ENCODE measurements around the gene VGLL4. TPM values are rescaled to one million over a fixed set of nuclear protein-coding genes. Genes with fewer than 3 reads are reported as not detected.
A peak's percentile ranks its signal among the peaks of the same experiment; 100 is the strongest.

VGLL4 gene
- total RNA-seq, 2 donors from 2014 or later: 47.5 to 49.7 TPM

GRCh38 chr3:11591002-11591355, 52.7 kb downstream of the VGLL4 start:
- H3K36me3 Mint-ChIP-seq (ENCODE audit: low read depth): peaks cover 15% of the 10 kb centered on the region
- peak overlapping the region; percentile 35 for H3K4me3 Mint-ChIP-seq
- no peak for TF ChIP-seq CTCF (conservative IDR thresholded peaks at IDR 0.05)
- no peaks in the 10 kb centered on the region for H3K27me3 ChIP-seq (ENCODE audit: control insufficient read depth, insufficient read depth, low read length, poor library complexity, severe bottlenecking)
- H3K4me1 Mint-ChIP-seq: peaks cover 57% of the 10 kb centered on the region
- H3K9ac ChIP-seq (ENCODE audit: extremely low read depth, low read length, poor library complexity, severe bottlenecking): no peak overlapping the region
- WGBS, 2 experiments (ENCODE audit: insufficient coverage in 1 of 2, insufficient read length in 1 of 2): 61 to 69% methylated on average over 7 of the region's 7 CpGs
- H3K27ac Mint-ChIP-seq: peak overlapping the region; percentile 98
- peaks cover 11% of the 10 kb centered on the region for H3K36me3 ChIP-seq (ENCODE audit: control insufficient read depth, insufficient read depth, low read length)
- H3K9me3 Mint-ChIP-seq: peaks cover under 1% of the 10 kb centered on the region
- peak overlapping the region; percentile 28 for H3K4me3 ChIP-seq (ENCODE audit: low read length)
- H3K27me3 Mint-ChIP-seq (ENCODE audit: insufficient read depth): no peaks in the 10 kb centered on the region
- H3K9me3 ChIP-seq (ENCODE audit: control insufficient read depth, low read length): no peaks in the 10 kb centered on the region
- peaks cover 39% of the 10 kb centered on the region for H3K4me1 ChIP-seq (ENCODE audit: control insufficient read depth, insufficient read depth, low read length)
- peak overlapping the region; percentile 93 for H3K27ac ChIP-seq (ENCODE audit: low read depth, low read length)
- no peak for DNase-seq

- Mint-ChIP-seq H3K27ac (no peak overlapping the region), H3K36me3 (ENCODE audit: low read depth) (peaks cover 10% of the 10 kb centered on the region), H3K4me1 (peaks cover 57% of the 10 kb centered on the region), H3K27me3 (ENCODE audit: insufficient read depth) (no peaks in the 10 kb centered on the region), H3K9me3 (no peaks in the 10 kb centered on the region), H3K4me3 (no peak overlapping the region)
- peaks cover 11% of the 10 kb centered on the region for H3K36me3 ChIP-seq (ENCODE audit: control insufficient read depth, insufficient read depth, low read length)
- no peak overlapping the region for H3K9ac ChIP-seq (ENCODE audit: extremely low read depth, low read length, poor library complexity, severe bottlenecking)
- H3K27me3 ChIP-seq (ENCODE audit: control insufficient read depth, insufficient read depth, low read length, poor library complexity, severe bottlenecking): no peaks in the 10 kb centered on the region
- H3K4me3 ChIP-seq (ENCODE audit: low read length): no peak overlapping the region
- no peak overlapping the region for H3K27ac ChIP-seq (ENCODE audit: low read depth, low read length)
- H3K9me3 ChIP-seq (ENCODE audit: control insufficient read depth, low read length): no peaks in the 10 kb centered on the region
- H3K4me1 ChIP-seq (ENCODE audit: control insufficient read depth, insufficient read depth, low read length): peaks cover 39% of the 10 kb centered on the region
- no peak for TF ChIP-seq CTCF (conservative IDR thresholded peaks at IDR 0.05)
- WGBS, 2 experiments (ENCODE audit: insufficient coverage in 1 of 2, insufficient read length in 1 of 2): 65 to 86% methylated on average over 4 to 11 of the region's 11 CpGs
- DNase-seq: peak; percentile 32
Observed at GRCh38 chr3:11589706-11590105, 54.0 kb downstream of the VGLL4 start.

GRCh38 chr3:11588755-11589154, 55.0 kb downstream of the VGLL4 start:
- H3K4me3 Mint-ChIP-seq: no peak overlapping the region
- peaks cover 6% of the 10 kb centered on the region for H3K36me3 Mint-ChIP-seq (ENCODE audit: low read depth)

More at GRCh38 chr3:11588755-11589154, 55.0 kb downstream of the VGLL4 start:
- H3K9me3 Mint-ChIP-seq: no peaks in the 10 kb centered on the region
- H3K4me1 Mint-ChIP-seq: peaks cover 53% of the 10 kb centered on the region
- Histone ChIP-seq H3K9me3 (ENCODE audit: control insufficient read depth, low read length) (no peaks in the 10 kb centered on the region), H3K27ac (ENCODE audit: low read depth, low read length) (no peak overlapping the region), H3K4me3 (ENCODE audit: low read length) (no peak overlapping the region), H3K4me1 (ENCODE audit: control insufficient read depth, insufficient read depth, low read length) (peaks cover 36% of the 10 kb centered on the region), H3K9ac (ENCODE audit: extremely low read depth, low read length, poor library complexity, severe bottlenecking) (no peak overlapping the region), H3K27me3 (ENCODE audit: control insufficient read depth, insufficient read depth, low read length, poor library complexity, severe bottlenecking) (no peaks in the 10 kb centered on the region), H3K36me3 (ENCODE audit: control insufficient read depth, insufficient read depth, low read length) (peaks cover 11% of the 10 kb centered on the region)
- H3K27me3 Mint-ChIP-seq (ENCODE audit: insufficient read depth): no peaks in the 10 kb centered on the region
- H3K27ac Mint-ChIP-seq: peak overlapping the region; percentile 67
- WGBS, 2 experiments (ENCODE audit: insufficient coverage in 1 of 2, insufficient read length in 1 of 2): 0 to 61% methylated on average over 1 to 3 of the region's 3 CpGs
- DNase-seq: peak; percentile 34
- TF ChIP-seq CTCF (conservative IDR thresholded peaks at IDR 0.05): no peak
